HG03108 (cell line): ENCODE measurements around the gene ZNF516.

ENCODE experiments used
- ATAC-seq: cut with Tn5 transposase; IDR thresholded peaks from one replicate; pipeline ENCODE4 v1.9.1; 2021; ENCODE audit warnings: moderate library complexity; ENCODE audit not compliant: unreplicated experiment

ZNF516 gene

GRCh38 chr18:76426737-76427305 is 68.2 kb downstream of the ZNF516 start:
- ATAC-seq = no peak

- ATAC-seq = no peak
Measured at GRCh38 chr18:76425146-76426131, 69.6 kb downstream of the ZNF516 start.

GRCh38 chr18:76422838-76423237 is 72.2 kb downstream of the ZNF516 start:
- ATAC-seq = no peak

- ATAC-seq = no peak
Measured at GRCh38 chr18:76422121-76422520, 72.9 kb downstream of the ZNF516 start.

GRCh38 chr18:76421685-76422078 is 73.4 kb downstream of the ZNF516 start:
- no peak for ATAC-seq

GRCh38 chr18:76420898-76421684 is 74.0 kb downstream of the ZNF516 start:
- ATAC-seq = no peak

GRCh38 chr18:76419811-76420210 is 75.2 kb downstream of the ZNF516 start:
- no peak for ATAC-seq

- no peak for ATAC-seq
Measured at GRCh38 chr18:76416911-76417310, 78.1 kb downstream of the ZNF516 start.

- ATAC-seq = no peak
Measured at GRCh38 chr18:76414936-76415621, 80.0 kb downstream of the ZNF516 start.

GRCh38 chr18:76412818-76413565 is 82.0 kb downstream of the ZNF516 start:
- ATAC-seq = no peak

GRCh38 chr18:76412010-76412817 is 82.8 kb downstream of the ZNF516 start:
- ATAC-seq = no peak

GRCh38 chr18:76410660-76411417 is 84.2 kb downstream of the ZNF516 start:
- peak; percentile 63 for ATAC-seq

- ATAC-seq = no peak
Measured at GRCh38 chr18:76410033-76410432, 85.0 kb downstream of the ZNF516 start.

- ATAC-seq = no peak
Measured at GRCh38 chr18:76408480-76409067, 86.5 kb downstream of the ZNF516 start.

GRCh38 chr18:76407681-76408080 is 87.4 kb downstream of the ZNF516 start:
- no peak for ATAC-seq

- ATAC-seq = no peak
Measured at GRCh38 chr18:76406791-76407190, 88.3 kb downstream of the ZNF516 start.

- ATAC-seq = no peak
Measured at GRCh38 chr18:76405681-76406356, 89.2 kb downstream of the ZNF516 start.

GRCh38 chr18:76405280-76405679 is 89.8 kb downstream of the ZNF516 start:
- ATAC-seq = no peak
